ENCODE results near the gene IQCK.

Gene IQCK

GRCh38 chr16:19841184-19841583 lies 123.1 kb downstream of the IQCK start:
- DNase-seq, result no peak

GRCh38 chr16:19842426-19843157 lies 124.5 kb downstream of the IQCK start:
- DNase-seq, result no peak

GRCh38 chr16:19843371-19843770 lies 125.3 kb downstream of the IQCK start:
- DNase-seq, result no peak

DNA sequence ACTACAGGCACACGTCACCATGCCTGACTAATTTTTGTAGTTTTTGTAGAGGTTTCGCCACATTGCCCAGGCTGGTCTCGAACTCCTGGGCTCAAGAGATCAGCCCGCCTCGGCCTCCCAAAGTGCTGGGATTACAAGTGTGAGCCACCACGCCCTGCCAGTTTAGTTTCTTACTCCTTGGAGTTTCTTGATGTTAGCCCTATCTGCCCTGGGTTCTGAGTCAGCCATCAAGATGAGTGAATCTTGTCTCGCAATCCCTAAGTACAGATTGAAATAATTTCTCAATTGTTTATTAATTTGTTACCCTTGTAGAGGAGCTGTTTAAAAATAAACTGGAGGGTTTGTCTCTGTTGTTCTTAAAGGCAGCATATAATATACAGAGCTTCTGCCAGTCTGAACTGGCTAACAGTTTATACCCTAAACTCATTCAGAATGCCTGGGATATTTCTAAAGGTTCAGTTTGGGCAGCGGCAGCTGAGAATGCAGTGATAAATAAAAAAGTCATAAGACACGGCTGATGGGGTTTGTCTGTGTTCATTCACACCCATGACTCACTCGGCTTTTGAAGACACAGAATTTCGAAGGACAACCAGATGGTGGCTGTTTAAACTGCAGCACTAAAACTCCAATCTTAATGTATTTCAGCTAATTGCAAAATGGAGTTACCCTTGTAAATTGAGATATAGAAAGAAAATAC lies 127.0 kb downstream of the IQCK start:
- DNase-seq, result no peak

DNA sequence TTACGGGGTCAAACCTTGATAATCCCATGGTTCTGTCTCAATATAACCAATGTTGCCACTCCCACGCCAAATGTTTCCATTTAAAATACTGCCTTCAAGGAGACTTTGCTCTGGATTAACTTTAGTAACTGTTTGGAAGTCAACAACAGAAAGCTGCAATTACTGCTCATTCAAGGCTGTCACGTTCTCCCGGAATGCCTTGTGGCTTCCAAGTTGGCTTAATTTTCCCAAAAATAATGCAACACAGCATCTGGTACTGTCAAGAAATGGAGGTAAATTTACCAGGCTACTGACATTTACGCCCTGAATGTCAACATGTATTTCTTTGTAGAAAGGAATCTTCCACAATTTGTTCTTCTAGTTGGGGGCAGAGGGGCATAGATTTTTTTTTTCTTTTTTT lies 128.4 kb downstream of the IQCK start:
- DNase-seq, result no peak

DNA sequence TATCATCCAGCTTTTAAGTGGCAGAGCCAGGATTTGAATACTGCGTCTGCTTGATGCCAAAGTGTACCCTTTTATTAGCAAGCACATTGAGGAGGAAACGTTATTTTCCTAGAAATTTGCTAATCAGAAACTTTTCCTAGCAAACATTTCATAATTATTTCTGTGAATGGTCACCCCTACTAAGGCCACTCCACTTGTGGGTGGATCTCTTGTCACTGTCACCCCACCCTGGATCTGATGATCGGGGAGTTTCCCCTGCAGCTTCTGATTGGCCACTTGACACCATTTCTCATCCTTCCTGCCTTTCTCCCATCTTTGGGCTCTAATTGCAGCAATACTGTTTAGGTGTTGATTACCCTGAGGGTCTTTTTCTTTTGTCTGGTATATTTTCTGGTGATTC lies 130.7 kb downstream of the IQCK start:
- DNase-seq, result no peak

GRCh38 chr16:19850131-19850817 lies 132.2 kb downstream of the IQCK start:
- no peak for DNase-seq

GRCh38 chr16:19851476-19851875 lies 133.4 kb downstream of the IQCK start:
- no peak for DNase-seq

DNA sequence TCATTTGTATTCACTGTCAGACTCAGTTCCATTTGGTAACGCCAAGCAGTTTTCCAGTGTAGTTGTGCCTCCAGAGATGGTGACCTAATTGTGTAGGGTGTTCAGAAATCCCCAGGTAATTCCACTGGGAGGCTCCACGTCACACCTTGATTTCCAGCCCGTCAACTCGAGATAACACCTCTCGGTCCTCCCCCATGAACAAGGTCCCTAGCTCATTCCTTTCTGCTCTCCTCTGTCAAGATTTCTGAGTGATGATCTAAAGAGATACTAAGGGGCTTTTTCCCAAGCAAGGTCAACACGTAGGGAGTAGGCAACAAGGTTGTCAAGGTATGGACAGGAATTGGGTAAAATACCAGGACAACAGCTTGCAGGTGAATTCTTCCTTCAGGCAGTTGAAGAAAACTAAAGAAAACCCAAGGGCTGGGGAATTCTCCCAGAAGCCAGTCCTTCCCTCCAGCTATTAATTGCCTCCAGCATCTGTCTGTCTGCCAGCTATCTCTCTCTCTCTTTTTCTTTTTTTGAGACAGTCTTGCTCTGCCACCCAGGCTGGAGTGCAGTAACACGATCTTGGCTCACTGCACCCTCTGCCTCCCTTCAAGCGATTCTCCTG lies 135.2 kb downstream of the IQCK start:
- DNase-seq, result no peak

- no peak for DNase-seq
These were observed 135.9 kb downstream of the IQCK start for GRCh38 chr16:19853742-19854542.

- no peak for DNase-seq
These were observed 136.4 kb downstream of the IQCK start for GRCh38 chr16:19854543-19854876.

DNA sequence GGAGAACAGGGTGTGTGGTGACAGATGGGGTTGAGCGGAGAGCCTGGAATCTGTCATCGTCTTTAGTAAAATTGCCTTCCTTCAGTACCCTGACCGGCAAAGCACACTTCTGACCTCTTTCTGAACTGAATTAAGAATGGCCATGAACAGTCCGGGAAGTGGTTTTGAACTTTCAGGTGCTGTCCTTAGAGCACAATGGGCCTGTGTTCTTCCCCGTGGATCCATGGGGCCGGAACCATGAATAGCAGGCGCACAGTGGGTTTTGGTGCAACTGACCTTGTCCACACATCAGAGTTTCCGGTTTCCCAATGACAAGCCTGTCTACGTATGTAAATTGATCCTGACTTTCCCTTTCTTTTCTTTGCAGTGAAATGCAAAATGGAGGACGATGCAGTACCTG lies 138.0 kb downstream of the IQCK start:
- DNase-seq, result no peak

GRCh38 chr16:19857593-19858339 lies 139.7 kb downstream of the IQCK start:
- no peak for DNase-seq

- DNase-seq, result no peak
These were observed 140.4 kb downstream of the IQCK start for GRCh38 chr16:19858340-19859018.

DNA sequence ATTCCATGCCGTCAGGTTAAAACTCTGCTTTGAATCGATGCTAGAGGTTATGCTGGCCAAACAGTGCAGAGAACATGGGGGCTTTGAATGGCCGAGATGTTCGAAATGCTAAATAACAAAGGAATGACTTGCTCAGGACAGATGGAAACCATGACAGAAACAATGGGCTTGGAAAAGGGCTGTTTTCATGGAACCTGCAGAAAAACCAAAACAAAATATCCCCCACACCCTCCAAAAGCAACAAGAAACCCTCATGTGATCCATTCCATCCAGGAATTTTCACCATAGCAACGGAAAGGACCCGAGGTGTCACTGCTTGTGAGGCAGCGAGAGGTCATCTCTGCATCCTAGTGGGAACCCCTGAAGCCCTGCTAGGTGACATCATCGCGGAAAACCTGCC lies 141.1 kb downstream of the IQCK start:
- no peak for DNase-seq

GRCh38 chr16:19859603-19860002 lies 141.5 kb downstream of the IQCK start:
- DNase-seq, result no peak

GRCh38 chr16:19860166-19861041 lies 142.3 kb downstream of the IQCK start:
- no peak for DNase-seq

DNA sequence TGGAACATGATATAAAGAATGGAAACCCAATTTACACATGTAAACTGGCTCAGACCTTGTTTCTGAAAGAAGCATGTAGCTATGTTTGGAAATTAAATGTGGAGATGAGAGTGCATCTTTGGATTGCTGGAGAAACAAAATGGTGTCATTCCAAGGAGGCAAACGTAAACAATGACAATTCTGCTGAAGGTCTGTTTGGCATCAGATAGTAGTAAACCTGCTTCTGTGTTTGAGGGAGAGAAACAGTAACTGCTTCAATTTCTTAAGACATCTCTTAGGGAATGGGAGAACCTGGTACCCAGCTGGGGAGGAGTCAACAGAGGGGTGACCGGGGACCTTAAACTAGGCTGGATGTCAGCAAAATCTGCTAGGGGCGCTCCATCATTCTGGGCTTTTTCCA lies 143.1 kb downstream of the IQCK start:
- DNase-seq, result no peak

GRCh38 chr16:19861811-19862327 lies 143.8 kb downstream of the IQCK start:
- no peak for DNase-seq

GRCh38 chr16:19863990-19864389 lies 145.9 kb downstream of the IQCK start:
- DNase-seq, result no peak

Measured in CD4-positive, alpha-beta T cell treated with Interleukin-4 for 4 hours (primary cell).